GM11168 (cell line): ENCODE measurements around the gene PXT1.
"Not testable (repeated sequence)": the region's sequence is repeated elsewhere in the genome, so short reads cannot be mapped to it uniquely, and the experiment has no call there.

ENCODE experiments used
- in situ Hi-C: fragments of 300-500 bp; cut with MboI; formaldehyde crosslinking; loops from one replicate; pipeline ENCODE4 v1.12.0; 2022; ENCODE audit warnings: low sequenced_read_pairs; ENCODE audit not compliant: unreplicated experiment

PXT1 gene

GRCh38 chr6:36445621-36446020 is 3.0 kb upstream of the PXT1 start:
- in situ Hi-C loops: no loop called here

GRCh38 chr6:36444470-36444869 is 1.8 kb upstream of the PXT1 start:
- in situ Hi-C loops: no loop called here

- in situ Hi-C loops: no loop called here
Observed at GRCh38 chr6:36443471-36444428, 1.1 kb upstream of the PXT1 start.

GRCh38 chr6:36442103-36442670 is 467 bp downstream of the PXT1 start:
- in situ Hi-C loops: no loop called here

- in situ Hi-C loops: no loop called here
Observed at GRCh38 chr6:36441307-36441894, 1.3 kb downstream of the PXT1 start.

- in situ Hi-C loops: no loop called here
Observed at GRCh38 chr6:36436466-36436865, 6.2 kb downstream of the PXT1 start.

- in situ Hi-C loops: no loop called here
Observed at GRCh38 chr6:36432151-36432671, 10.4 kb downstream of the PXT1 start.

- in situ Hi-C loops: no loop called here
Observed at GRCh38 chr6:36431197-36431596, 11.5 kb downstream of the PXT1 start.

GRCh38 chr6:36430351-36430750 is 12.3 kb downstream of the PXT1 start:
- in situ Hi-C loops: no loop called here

GRCh38 chr6:36428911-36429310 is 13.7 kb downstream of the PXT1 start:
- in situ Hi-C loops: no loop called here

GRCh38 chr6:36426622-36427021 is 16.0 kb downstream of the PXT1 start:
- in situ Hi-C loops: no loop called here

GRCh38 chr6:36423101-36423824 is 19.4 kb downstream of the PXT1 start:
- in situ Hi-C loops: no loop called here

- in situ Hi-C loops: no loop called here
Observed at GRCh38 chr6:36422714-36423100, 19.9 kb downstream of the PXT1 start.

- in situ Hi-C loops: loop anchor here (5.0 kb wide), 1 partner anchor 37 kb away; no protein-coding TSS in a partner anchor
Observed at GRCh38 chr6:36419310-36419709, 23.3 kb downstream of the PXT1 start.

- in situ Hi-C loops: loop anchor here (5.0 kb wide), 1 partner anchor 36 kb away; no protein-coding TSS in a partner anchor
Observed at GRCh38 chr6:36418558-36418957, 24.1 kb downstream of the PXT1 start.

- in situ Hi-C loops: no loop called here
Observed at GRCh38 chr6:36414481-36414880, 28.2 kb downstream of the PXT1 start.

- in situ Hi-C loops: no loop called here
Observed at GRCh38 chr6:36413489-36414480, 28.9 kb downstream of the PXT1 start.

GRCh38 chr6:36409718-36410117 is 32.9 kb downstream of the PXT1 start:
- in situ Hi-C loops: not testable (repeated sequence)

GRCh38 chr6:36404164-36404563 is 38.5 kb downstream of the PXT1 start:
- in situ Hi-C loops: no loop called here
